ENCODE data around the gene CAMLG. TPM values are rescaled to one million over a fixed set of nuclear protein-coding genes. Genes with fewer than 3 reads are reported as not detected.

Gene CAMLG
- total and polyA plus RNA-seq, 2 of the 13 experiments (the other 11 are each of a cell fraction or from before 2014, with no cell fraction given) = 14.2 to 19.8 TPM

GRCh38 chr5:134758504-134759341, 20.4 kb downstream of the CAMLG start, which contains the start of gene DDX46 (continued):
- peak; percentile 44; the same call in 1 of the 2 replicates for TF ChIP-seq ZXDC (CRISPR knock-in tag; IDR thresholded peaks at IDR 0.05)
- peak; percentile 98 for TF ChIP-seq KAT8 (CRISPR knock-in tag; IDR thresholded peaks at IDR 0.05)
- peak; percentile 82; the same call in 1 of the 2 replicates for TF ChIP-seq ZNF761 (CRISPR knock-in tag; conservative IDR thresholded peaks at IDR 0.05)
- no peak for TF ChIP-seq ZBTB1 (CRISPR knock-in tag; IDR thresholded peaks at IDR 0.05; ENCODE audit: borderline replicate concordance)
- TF ChIP-seq ZNF282 (IDR thresholded peaks at IDR 0.05; ENCODE audit: partially characterized antibody) = no peak
- TF ChIP-seq ZFP37 (CRISPR knock-in tag; IDR thresholded peaks at IDR 0.05; ENCODE audit: borderline replicate concordance) = peak; percentile 84; the same call in 1 of the 2 replicates
- no peak for TF ChIP-seq ZNF432 (CRISPR knock-in tag; IDR thresholded peaks at IDR 0.05; ENCODE audit: borderline replicate concordance)
- TF ChIP-seq RFXAP (CRISPR knock-in tag; IDR thresholded peaks at IDR 0.05; ENCODE audit: borderline replicate concordance) = peak; percentile 90; the same call in 1 of the 2 replicates
- TF ChIP-seq DPF2 (CRISPR knock-in tag; IDR thresholded peaks at IDR 0.05; ENCODE audit: borderline replicate concordance, low read depth) = no peak
- TF ChIP-seq MLLT10 (CRISPR knock-in tag; IDR thresholded peaks at IDR 0.05) = no peak
- TF ChIP-seq FLYWCH1 (CRISPR knock-in tag; IDR thresholded peaks at IDR 0.05) = no peak
- TF ChIP-seq ZNF883 (CRISPR knock-in tag; IDR thresholded peaks at IDR 0.05; ENCODE audit: not compliant biosample characterization) = no peak
- no peak for TF ChIP-seq ZFP62 (CRISPR knock-in tag; IDR thresholded peaks at IDR 0.05)
- peak; percentile 92 for TF ChIP-seq ZMAT3 (CRISPR knock-in tag; conservative IDR thresholded peaks at IDR 0.05)
- no peak; the same call in 1 of the 2 replicates for TF ChIP-seq ZBTB44 (CRISPR knock-in tag; IDR thresholded peaks at IDR 0.05)
- peak; percentile 49; the same call in 1 of the 2 replicates for TF ChIP-seq SIX1 (CRISPR knock-in tag; IDR thresholded peaks at IDR 0.05; ENCODE audit: borderline replicate concordance)
- 0 out of 2 replicates have a peak, but pooled peaks have one; percentile 53 for TF ChIP-seq ZBTB39 (CRISPR knock-in tag; IDR thresholded peaks at IDR 0.05)
- TF ChIP-seq TRAFD1 (CRISPR knock-in tag; IDR thresholded peaks at IDR 0.05; ENCODE audit: borderline replicate concordance) = peak; percentile 94
- TF ChIP-seq E2F2 (CRISPR knock-in tag; IDR thresholded peaks at IDR 0.05; ENCODE audit: borderline replicate concordance) = peak; percentile 82; the same call in 1 of the 2 replicates
